Right hindlimb (tissue), 1 donor: ENCODE results near the gene NECTIN1.

Experiments
- DNase-seq: peaks from one replicate; pipeline ENCODE4 v3.0.0-alpha.2; 2018

The NECTIN1 gene

DNA sequence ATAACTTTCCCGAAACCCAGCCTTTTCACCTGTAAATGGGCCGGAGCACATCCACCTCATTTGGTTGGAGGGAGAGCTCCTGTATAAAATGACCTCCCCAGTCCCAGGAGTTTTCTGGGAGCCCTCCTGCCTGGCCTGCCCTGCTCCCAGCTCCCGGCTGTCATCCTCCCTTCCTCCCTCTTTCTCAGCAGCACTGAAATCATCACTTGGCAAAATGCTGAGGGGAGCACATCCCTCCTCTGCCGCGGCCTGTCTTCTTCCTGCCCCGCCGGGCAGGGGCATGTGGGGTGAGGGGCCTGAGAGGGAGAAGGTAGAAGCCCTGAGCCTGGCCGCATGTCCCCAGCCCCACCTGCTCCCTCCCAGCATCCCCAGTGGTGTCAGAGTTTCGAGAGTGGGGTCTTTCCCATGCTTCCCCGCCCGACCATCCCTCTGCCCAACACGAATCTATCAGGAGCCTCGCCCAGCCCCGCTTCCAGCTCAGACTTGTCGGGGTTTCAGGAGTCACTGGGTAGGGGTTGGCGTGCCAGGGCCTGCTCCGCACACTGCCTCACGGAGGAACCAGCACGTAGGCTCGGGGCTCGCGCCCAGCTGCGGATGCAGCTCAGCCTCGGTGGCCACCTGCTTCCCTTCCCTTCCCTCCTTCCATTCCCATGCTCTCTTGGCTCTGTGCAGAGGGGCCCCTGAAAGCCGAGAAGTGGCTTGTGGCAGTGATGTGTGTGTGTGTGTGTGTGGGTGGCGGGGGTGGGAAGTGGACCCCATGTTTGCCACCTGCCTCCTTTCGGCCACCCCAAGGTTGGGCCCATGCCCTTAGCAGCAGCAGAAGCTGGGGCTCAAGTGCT is 37.1 kb downstream of the NECTIN1 start:
- peak; percentile 57 for DNase-seq

DNA sequence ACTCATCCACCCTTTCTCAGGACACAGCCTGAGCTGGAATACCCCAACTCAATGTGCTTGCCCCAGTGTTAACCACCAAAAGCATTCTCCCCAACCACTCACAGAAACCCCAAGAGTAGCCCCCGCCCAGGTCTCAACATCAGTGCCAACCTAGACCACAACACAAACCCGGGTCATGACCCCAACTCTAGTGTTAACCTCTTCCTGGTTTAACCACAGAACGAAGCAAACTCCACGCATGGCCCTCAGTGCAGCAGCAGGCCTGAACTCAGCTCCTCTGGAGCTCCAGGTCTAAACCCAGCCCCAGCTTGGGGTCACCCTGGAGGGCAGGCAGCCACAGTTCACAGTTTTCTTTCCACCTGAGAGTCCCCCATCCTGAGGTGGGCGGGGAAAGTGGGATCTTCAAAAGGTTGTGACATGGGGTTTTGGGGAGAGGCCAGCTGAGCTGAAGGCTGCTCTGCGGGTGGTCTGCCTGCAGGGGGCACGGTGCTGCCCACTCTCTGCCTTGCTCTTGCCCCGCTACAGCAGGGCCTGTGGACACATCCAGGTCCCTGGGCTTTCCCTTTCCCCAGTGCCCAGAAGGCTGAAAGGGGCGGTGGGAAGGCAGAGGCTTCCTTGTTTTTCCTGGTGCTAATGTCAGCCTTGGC is 37.9 kb downstream of the NECTIN1 start:
- DNase-seq, result no peak

DNA sequence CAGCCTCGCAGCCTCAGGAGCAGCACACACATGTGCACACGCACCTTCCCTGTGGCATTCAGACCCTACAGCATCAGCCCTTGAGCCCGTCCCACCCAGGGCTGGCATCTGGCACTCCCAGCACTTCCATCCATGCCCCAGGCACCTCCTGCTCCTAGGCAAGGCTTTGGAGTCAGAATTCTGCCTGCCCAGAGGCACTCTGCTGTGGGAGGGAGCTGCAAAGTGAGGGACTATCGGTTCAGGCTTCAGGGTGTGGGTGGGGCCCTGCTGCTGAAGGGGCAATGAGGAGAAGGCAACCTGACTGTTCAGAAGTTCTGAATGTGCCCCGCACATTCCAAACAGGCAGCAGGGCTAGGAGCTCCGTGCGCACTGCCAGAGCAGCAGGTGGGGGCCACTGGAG is 39.7 kb downstream of the NECTIN1 start:
- DNase-seq, result no peak

DNA sequence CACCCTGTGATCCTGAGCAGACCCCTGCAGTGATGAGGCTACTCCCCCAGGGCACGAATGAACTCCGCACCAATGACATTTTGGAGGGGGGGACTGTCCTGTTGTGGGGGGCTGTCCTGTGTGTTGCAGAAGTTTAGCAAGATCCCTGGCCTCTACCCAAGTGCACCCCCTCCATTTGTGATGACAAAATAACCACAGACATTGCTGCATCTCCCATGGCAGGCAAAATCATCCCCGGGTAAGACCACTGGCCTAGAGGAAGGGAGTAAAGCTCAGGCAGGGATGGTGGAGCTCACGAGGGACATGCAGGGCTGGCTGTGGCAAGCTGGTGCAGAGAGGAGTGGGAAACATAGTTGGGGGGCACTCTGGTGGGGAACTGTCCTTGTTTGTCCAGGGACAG is 40.6 kb downstream of the NECTIN1 start:
- DNase-seq, result no peak

DNA sequence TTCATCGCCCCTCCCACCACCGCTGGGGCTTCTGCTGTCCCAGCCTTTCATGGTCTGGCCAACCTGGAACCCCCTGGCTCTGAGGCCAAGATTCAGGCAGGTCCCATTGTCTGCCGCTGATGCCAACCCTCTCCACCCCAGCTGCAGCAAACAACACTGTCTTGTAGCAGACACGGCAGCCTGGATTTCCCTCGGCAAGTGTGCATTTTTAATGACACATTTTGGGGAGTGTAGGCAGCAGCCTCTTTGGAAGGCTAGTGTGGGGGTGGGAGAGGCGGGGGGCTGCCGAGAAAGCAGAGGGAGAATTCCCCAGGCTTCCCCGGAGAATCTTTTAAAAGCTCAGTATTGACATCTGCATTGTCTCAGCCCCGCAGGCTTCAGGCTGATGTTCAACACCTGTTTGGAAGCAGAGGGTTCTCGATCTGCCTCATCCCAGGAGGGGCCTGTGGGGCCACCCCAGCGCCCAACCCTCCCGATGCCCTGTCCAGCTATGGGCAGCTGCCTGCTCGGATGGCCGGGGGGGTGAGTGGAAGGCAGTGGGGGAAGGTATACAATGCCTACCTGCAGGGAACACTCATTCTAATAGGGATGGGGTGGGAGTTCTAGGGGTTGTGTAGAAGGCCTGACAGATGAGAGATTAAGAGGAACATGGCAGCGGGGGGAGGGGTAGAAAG is 41.5 kb downstream of the NECTIN1 start:
- DNase-seq, result no peak

DNA sequence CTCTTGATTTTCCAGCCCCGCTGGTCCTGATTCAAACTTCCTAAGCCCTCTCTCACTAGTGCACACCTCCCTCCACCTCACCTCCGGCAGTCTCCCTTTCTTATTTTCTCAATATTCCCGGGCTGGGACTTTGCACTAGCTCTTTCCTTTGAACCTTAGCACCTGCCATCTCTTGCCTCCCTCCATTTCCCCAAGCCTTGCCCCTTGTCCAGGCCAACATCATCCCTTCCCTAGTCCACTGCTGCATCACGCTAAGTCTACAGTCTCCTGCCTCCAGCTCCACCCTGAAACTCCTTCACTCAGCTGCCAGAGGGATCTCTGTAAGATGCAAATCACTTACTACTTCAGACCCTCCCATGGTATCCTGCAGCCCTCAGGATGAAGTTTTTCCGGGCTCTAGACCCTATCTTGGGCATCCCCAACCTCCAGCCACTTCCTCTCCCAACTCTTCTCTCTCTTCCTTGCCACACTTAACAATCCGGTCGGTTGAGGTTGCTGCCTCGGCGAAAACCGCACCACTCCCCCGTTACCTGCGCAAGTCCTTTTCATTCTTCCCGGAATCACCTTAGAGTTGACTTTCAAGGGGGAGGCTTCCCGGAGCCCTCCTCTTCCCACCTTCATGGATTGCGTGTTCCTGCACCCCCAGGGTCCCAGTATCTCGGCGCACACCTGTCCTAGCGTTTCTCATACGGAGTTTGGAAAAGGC is 42.7 kb downstream of the NECTIN1 start:
- no peak for DNase-seq

DNA sequence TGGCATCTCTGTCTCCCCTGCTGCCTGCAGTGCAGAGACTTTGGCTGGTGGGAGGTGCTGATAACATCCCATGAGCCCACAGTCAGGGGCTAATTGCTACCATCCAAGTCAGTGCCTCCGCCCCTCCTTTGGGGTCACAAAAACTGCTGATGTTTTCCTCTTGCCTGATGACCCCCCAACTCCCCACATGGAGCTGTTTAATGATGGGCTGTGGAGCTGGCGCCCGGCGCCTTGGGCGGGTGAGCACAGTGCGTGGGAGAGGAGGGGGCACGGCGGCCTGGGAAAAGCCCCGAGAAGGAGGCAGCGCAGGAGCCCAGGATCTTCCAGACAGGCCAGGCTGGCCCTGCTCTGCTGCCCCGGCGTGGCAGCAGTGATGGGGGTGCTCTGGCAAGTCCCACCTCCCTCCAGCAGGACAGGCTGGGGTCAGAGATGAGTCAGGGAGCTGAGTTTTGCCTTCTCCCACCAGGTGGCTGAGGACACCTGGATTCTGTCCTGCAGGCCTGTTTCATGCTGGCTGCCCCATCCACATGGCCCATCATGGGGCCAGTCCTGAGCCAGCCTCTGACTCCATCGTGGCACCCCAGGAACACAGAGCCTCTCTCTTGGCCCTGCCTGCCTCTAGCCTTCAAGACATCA is 43.8 kb downstream of the NECTIN1 start:
- no peak for DNase-seq

DNA sequence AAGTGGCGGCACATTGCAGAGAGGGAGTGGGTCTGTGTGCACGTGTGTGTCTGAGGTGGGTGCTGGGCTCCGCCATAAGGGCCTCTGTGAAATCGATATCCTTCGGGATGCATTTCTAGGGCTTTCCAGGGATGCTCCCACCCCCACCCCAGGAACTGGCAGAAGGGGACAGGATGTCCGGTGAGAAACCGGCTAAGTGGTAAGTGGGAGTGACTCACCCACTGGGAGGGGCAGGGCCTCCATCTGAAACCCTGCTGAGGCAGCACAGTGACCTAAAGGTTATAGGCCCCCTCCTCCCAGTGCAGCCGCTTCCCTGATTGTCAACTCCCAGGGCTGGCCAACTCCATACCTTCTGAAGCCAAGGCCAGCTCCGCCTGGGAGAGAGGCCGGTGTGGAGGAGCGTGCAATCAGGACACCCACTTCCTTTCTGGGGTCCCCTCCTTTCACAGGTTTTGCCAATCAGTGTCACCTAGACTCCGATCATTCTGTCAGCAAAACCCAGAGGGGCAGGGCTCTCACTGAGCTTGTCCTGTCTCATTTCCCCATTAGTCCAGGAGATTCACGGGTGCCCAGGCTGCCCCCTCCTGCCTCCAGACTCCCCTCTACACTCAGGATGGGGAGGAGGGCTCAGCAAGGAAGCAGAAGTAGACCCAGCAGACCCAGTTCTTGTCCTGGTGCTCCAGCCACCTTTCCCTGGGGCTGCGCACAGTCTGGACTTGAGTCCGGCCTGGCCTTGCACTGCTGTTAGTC is 44.5 kb downstream of the NECTIN1 start:
- DNase-seq, result no peak

DNA sequence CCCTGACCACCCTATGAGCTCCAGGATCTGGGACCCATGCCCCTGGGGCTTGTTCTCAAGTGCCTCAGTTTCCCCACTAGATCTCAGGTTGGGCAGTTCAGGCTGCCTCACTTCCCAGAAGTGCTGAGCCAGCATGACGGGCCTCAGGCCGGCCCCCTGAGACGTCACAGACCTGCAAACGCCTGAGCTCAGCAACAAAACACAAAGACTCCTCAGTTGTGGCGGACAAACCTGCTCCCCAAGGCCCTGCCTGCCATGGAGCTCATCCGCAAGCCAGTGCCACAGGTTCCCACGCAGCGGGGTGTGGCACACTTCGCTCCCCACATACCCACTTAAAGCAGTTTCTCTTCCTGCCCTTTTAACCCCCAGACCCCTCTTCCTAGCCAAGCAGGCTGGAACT is 45.2 kb downstream of the NECTIN1 start:
- no peak for DNase-seq

DNA sequence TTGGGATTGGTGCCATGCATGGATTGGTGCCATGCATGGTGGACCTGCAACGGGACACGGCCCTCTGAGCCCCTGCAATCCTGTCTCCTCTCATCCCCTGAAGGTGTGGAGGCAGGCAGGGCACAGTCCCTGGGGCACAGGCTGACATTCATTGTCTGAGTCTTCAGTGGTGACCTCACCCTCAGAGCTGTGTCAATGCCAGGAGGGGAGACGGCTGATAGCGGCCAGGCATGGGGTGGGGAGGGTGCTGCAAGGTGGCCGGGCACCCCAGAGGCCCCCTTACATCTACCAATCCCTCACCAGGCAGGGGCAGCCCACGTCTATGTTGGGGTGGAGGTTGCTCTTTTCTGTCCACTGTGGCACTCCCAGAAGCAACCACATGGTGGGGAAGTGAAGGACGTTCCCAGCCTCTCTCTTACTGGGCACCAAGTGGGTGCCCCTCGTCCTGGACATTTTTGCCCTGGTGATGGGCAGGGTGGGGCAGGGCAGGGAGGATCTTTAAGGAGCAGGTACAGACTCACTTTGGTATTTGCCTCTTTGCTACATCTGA is 47.6 kb downstream of the NECTIN1 start:
- no peak for DNase-seq

DNA sequence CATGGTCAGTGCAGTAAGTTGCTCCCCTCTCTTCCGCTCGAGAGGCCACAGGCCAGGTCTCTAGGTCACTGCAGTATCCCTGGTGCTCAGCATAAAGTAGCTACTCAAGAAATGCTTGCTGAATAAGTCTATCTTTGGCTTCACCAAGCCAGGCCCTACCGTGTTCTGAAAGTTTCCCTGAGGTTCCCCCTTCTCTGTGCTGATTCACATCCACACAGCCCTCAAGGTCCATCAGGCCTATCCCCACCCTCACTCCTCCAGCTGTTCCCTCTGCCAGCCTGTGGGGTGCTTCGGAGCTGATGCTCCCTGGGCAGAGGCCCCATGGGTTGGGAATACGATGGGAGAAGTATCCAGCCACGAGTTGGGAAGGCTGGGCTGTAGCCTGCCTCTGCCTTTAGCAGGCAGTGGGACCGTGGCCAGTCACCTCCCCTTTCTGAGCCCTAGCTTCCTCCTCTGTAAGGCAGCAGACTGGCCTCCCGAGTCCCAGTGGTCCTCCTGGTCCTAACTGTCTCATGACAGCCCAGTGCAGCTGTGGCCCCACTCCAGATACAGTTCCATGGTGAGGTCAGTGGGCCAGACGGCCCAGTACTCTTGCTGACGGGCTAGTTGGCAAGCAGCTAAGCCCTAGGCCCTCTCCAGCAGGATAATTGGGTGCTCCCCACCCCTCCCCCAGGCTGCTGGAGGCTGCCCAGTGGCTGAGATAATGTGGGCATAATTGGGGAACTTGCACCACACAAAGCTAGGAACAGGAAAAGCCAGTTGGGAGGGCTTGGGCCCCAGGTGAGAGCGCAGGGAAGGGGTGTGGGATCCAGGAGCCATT is 48.2 kb downstream of the NECTIN1 start:
- DNase-seq, result peak; percentile 69

DNA sequence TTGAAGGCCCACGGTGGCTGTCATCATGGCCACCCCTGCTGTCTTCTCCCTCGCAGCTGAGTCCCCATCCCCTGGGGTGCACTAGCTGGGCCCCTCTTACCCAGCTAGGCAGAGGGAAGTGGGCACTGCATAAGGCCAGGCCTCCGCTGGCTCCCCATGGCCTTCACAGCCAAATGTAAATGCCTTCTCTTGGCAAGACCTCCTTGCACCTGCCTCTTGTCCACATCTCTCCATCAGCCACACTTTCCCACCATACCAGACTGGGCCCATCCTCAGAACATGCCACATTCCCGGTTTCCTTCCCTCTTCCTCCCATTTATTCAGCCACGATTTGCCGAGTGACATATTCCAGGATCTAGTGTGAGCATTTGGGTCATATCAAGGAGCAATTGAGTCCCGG is 49.7 kb downstream of the NECTIN1 start:
- no peak for DNase-seq

DNA sequence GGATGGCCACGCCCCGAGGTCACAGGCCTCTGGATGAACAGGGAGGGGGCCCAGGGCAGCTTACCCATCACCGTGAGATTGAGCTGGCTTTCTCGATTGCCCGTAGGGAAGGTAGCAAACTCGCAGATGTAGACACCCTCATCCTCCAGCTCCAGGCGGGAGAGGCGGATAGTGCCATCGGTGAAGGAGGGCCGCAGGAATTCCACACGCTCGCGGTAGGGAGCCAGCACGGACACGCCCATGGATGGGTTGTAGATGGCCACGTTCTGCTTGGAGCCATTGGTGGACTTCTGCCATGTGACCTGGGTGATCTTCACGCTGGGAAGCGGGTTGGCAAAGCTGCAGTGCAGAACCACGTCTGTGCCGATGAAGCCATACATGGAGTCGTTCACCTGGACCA is 50.6 kb downstream of the NECTIN1 start:
- no peak for DNase-seq

DNA sequence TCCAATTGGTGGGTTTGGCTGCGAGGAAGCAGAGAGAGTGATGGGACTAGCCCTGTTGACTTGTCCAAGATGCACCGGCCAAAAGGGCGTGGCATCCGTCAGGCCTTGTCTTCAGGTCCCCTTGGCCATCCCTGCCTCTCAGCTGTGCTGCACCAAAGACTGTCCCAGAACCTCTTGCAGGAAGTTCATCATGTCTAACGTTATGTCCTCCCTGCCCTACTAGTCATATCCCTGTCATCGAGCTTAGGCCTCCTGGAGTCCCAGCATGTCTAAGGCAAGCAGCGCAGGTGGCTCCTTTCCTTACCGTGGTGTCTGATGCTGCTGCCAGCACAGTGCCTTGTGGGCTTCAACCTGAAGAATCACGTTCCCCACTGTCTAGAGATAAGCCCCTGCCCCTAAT is 51.2 kb downstream of the NECTIN1 start:
- DNase-seq, result no peak

DNA sequence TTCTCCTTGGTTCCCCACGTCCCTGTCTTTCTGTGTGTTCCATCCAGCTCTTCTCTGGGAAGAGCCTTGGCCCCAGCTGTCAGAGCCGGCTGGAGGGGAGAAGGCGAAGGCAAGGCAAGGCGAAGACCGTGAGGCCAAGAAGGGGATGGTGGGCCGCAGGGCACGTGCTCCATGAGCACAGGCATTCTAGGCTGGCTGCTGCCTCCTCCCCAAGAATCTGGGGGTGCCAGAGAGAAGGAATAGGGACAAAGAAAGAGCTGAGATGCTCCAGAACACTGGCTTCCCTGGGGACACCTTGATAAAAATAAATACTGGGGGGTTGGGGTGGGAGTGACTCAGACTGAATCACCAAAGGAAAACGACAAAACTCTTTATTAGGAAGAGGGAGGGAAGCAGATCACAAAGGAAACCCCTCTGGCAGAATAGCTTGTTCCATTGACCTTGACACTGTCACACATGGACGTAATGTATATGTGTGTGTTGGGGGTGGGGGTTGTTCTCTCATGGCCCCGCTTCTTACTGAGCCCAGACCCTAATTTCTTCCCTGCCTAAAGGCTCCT is 52.5 kb downstream of the NECTIN1 start:
- no peak for DNase-seq

DNA sequence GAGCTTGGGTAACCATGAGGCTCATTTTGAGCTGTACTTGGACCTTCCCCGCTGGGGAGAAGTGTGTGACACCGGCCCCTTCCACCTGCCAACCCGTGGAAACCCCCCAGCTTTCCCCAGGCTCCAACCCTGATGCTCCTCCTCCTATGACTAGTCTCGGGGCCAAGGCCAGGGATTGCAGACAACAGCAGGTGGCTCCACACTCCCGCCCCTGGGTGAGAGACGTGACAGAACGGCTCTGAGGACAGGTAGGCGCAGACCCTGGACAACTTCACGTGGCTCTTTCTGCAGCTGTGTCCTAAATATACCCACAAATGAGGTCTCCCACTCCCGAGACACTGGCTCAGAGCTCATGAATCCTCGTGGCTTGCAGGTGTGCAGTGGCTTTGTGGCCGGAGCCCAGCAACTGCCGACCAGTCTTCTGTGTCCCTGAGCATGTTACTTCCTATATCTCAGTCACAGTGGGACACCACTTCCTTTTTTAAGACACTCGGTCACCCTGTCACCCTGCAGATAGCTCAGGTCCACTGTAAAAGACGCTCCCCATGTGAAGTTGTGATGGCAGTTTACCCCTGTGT is 55.2 kb downstream of the NECTIN1 start:
- DNase-seq, result peak; percentile 44

DNA sequence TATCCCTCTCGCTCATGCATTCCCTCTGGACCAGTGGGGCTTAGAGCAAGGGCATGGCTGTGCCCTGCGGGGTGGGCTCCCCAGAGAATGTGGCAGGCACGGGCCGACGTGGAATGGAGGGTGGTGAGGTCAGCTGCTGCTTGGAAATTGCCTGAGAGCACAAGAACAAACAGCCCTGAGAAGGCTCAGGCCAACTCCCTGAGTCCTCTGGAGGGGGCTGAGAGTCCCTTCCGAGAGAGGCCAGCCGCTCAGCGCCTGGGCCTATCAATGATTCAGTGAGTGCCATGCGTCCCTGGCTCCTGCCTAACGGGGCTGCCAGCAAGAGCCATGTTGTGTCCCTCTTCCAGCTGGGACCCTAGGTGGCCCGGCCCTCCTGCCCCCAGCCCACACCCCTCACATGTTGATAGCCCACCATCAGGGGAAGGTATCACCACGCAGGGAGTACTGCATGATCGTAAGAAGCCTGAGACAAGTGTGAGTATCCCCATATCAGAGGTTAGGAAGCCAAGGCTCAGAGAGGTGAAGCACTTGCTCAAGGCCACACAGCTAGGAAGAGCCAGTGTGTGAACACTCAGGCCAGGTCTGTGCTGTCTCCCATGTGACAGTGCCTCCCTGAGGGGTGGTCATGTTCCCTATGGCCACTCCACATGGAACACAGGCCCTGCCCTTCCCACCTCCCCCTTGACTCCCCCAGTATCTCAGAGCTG is 55.8 kb downstream of the NECTIN1 start:
- no peak for DNase-seq

DNA sequence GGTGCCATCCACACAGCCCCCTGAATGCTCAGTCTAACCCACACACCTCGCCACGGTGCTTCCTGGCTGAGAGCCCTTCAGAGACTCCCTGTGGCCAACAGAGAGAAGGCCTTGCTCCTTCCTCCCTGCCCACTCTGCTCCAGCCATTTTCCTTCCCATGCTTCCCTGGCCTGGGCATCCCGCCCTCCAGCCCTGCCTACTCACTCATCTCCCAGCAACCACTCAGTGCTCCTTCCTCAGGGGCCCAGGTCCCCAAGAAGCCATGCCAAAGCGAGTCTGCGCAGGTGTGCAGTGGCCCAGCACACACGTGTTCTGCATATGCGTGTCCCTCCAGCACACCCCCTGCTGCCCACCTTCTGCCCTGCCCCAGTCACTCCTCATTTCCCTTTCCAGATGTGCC is 56.4 kb downstream of the NECTIN1 start:
- no peak for DNase-seq

DNA sequence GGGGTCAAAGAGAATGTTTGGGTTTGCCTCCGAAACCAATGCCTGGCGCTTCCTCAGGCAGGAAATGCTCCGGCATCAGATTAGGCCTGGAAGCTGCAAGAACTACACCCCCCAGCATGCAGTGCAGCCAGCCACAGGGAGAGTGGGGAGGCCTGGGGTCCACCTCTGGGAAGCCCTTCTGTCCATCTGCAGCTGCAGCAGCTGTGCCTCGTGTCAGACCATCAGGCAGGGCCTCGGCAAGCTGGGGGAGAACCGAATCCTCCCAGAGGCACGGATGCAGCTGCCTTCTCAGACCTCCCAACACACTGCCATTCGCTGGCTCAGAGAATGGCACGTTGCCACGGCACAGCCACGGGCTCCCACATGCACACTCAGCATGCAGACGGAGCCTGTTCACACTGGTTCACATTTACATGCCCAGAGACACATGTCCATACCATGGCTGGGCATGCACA is 57.4 kb downstream of the NECTIN1 start:
- DNase-seq, result peak; percentile 93
